AG10803 (cell line): ENCODE results near the gene NET1.

Experiments used
- DNase-seq: peaks from one replicate; pipeline ENCODE4 v3.0.0; 2010; ENCODE audit warnings: low read depth
- H3K4me3 ChIP-seq: 2 replicates; pipeline ENCODE4 v1.5.1; 2011; ENCODE audit warnings: mild to moderate bottlenecking, low read length, control low read depth
- TF ChIP-seq, protein P1 (sequence below): conservative IDR thresholded peaks from 2 replicates; pipeline ENCODE4 v1.5.1; 2011; ENCODE audit warnings: mild to moderate bottlenecking, low read length, control low read depth, inconsistent platforms

NET1 gene

DNA sequence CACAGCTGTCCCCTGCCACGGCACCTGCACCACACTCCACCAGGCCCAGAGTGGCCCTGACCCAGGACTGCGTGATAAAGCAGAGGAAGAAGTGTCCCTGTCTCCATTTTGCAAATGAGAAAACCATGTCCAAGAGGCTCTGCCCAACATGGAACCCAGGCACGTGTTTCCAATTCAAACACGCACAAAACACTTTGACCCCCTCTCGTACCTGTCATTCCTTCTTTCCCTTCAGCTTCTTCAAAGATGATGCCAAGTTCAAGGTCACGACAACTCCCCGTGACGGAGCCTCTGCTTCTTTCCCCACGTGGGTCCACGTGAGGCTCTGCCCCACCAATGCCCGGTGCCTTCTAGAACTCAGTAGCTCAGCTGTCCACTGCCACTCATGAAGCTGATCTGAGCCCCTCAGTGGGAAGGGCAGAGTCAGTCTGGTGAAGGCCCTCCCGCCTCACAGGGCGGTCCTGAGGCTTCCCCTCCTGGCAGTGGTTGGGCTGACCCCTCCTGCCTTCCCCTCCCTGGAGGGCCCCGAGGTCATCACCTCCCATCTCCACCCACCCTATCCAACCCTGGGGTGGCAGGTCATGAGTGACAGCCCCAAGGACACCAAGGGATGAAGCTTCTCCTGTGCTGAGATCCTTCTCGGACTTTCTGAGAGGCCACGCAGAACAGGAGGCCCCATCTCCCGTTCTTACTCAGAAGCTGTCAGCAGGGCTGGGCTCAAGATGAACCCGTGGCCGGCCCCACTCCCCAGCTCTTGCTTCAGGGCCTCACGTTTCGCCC is 68.0 kb downstream of the NET1 start:
- no peak overlapping the region for H3K4me3 ChIP-seq
- TF ChIP-seq, protein P1, sequence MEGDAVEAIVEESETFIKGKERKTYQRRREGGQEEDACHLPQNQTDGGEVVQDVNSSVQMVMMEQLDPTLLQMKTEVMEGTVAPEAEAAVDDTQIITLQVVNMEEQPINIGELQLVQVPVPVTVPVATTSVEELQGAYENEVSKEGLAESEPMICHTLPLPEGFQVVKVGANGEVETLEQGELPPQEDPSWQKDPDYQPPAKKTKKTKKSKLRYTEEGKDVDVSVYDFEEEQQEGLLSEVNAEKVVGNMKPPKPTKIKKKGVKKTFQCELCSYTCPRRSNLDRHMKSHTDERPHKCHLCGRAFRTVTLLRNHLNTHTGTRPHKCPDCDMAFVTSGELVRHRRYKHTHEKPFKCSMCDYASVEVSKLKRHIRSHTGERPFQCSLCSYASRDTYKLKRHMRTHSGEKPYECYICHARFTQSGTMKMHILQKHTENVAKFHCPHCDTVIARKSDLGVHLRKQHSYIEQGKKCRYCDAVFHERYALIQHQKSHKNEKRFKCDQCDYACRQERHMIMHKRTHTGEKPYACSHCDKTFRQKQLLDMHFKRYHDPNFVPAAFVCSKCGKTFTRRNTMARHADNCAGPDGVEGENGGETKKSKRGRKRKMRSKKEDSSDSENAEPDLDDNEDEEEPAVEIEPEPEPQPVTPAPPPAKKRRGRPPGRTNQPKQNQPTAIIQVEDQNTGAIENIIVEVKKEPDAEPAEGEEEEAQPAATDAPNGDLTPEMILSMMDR: no peak
- DNase-seq: no peak

DNA sequence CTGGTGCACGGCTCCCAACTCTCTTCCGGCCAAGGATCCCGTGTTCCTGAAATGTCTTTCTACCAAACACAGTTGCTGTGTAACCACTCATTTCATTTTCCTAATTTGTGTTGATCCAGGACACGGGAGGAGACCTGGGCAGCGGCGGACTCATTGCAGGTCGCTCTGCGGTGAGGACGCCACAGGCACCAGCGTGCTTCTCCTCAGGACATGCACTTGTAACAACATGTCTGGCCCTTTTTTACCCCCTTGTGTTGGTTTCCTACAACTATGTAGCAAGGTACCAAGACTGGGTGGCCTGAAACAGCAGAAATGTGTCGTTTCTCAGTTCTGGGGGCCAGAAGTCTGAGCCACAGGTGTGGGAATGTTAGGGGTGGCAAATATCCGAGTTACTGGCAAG is 68.8 kb downstream of the NET1 start:
- TF ChIP-seq, protein P1: no peak
- no peak overlapping the region for H3K4me3 ChIP-seq
- no peak for DNase-seq

- TF ChIP-seq, protein P1: no peak
- DNase-seq: no peak
- H3K4me3 ChIP-seq: no peak overlapping the region
These were observed 69.7 kb downstream of the NET1 start for GRCh38 chr10:5482016-5482415.

DNA sequence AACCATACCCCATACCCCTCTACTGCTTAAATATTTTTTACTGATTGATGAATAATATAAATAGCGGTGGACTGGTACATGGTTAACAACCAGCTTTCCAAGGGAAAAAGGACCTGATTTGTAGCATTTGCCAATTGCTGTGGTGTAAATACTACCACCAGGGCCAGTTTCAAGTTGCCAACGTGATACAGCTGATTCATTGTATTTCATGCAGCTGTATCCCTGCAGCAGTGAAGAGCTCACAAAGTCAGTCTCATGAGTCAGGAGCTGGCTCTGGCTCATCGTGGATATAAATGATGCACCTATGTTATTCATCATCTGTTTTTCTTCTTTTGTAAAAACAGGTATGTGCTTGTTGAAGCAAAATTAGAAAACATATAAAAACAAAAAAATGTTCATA is 71.8 kb downstream of the NET1 start:
- H3K4me3 ChIP-seq: no peak overlapping the region
- TF ChIP-seq, protein P1: no peak
- DNase-seq: no peak

- H3K4me3 ChIP-seq: no peak overlapping the region
- TF ChIP-seq, protein P1: no peak
These were observed 72.9 kb downstream of the NET1 start for GRCh38 chr10:5485290-5485689.

DNA sequence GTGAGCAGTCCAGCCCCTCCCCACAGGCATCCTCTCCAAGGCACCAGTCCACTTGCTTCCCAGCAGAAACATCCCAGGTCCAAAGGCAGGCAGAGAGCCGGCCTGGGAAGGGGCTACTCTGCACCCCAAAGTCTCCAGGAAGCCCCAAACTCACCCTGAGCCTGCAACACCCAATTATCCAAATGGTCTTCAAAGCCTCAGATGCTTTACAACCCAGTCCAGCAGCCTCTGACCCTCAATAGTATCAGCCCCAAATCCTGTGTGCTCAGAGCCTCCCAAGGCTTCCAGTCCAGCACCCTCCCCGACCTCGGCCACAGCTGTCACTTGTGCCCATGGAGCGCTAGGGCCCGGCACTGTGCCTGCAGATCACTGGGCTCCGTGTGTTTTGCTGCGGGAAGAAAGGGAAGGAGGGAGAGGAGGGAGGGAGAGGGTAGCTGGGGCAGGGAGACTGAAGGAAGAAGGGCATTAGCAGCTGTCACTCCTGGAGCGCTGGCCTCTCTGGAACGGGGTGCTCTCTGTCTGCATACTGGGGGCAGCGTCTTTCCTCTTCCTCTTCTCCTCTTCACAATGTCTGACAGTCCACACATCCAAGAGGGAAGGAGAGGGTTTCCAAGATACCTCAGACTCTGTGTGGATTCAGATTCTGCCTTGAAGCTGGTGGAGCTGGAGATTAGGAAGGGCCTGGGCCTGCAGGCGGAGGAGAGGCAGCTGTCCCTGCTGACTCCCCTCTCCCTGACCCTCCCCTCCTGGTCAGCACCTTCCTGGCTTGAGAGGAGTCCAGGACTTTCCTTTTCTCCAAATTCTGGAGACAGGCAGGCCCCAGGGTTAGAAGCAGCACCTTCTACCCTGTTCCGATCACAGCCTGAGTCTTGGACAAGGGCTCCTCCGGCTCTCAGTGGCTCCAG is 73.8 kb downstream of the NET1 start:
- H3K4me3 ChIP-seq: no peak overlapping the region
- DNase-seq: no peak
- TF ChIP-seq, protein P1: no peak

More at GRCh38 chr10:5485290-5485689, 72.9 kb downstream of the NET1 start:
- no peak for DNase-seq
